RKO (cell line): ENCODE measurements around the gene PPARGC1A.

Experiments used
- DNase-seq: peaks from one replicate; pipeline ENCODE4 v3.0.0-alpha.2; 2016; ENCODE audit warnings: low spot score

The PPARGC1A gene

DNA sequence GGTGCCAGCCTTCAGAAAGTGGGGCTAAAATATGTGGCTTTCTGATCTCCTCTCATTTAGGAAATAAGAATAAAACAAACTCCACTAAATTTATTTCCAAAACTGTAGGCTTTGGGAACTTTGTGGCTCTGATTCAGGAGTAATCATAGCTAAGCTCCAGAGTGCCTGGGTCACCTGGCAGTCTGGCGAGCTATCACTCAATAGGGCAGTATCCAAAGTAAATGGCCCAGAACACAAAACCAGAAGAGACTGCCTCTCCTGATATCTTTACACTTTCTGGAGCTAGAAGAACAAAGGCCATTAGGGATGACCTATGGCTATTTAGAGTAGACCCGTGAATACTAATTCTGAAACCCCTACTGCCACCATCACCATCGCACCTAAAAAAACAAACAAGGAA, 17.0 kb upstream of the PPARGC1A start:
- no peak for DNase-seq

DNA sequence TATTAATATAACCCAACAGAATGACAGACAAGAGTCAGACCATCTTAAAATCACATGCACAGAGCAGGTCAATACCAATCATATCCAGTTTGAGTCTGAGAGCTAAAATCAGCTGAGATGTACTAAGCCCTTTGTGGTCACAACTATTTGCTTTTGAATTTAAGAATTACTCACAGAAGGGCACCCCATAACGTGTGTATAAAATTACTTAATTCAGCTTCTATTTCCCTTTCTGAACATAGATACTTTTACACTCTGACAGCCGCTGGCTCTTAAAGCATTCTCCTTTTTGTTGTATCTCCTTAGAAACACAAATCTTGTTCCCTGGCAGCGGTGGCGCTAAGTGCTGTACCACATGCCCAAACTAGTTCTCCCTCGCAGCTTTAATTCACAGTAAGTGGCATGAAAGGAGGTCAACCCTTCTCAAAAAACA, 14.8 kb upstream of the PPARGC1A start:
- DNase-seq, result no peak

DNA sequence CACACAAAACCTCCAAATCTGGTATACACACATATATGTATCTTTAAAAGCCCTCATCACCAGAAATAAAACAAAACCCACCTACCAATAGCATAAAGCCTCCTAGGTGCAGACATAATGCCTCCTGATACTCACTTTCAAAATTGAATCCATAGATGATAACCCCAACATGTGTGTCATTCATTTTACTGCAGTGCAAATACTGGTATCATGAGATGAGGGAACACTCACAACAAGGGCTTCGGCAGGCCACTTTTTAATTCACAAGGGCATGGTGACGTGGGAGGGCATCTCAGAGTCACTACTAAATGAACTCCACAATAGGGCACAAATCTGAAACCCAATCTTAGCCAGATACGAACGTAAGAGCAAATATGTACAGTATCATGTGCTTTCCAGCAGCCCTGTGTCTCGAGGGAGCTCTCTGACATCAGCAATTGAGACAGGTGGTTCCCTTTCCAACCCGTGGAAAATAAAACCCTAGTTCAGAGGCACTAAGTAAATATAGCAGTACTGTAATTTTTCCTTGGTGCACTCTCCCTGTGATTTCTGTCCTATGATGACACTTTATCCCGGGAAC, 14.1 kb upstream of the PPARGC1A start:
- DNase-seq, result no peak

DNA sequence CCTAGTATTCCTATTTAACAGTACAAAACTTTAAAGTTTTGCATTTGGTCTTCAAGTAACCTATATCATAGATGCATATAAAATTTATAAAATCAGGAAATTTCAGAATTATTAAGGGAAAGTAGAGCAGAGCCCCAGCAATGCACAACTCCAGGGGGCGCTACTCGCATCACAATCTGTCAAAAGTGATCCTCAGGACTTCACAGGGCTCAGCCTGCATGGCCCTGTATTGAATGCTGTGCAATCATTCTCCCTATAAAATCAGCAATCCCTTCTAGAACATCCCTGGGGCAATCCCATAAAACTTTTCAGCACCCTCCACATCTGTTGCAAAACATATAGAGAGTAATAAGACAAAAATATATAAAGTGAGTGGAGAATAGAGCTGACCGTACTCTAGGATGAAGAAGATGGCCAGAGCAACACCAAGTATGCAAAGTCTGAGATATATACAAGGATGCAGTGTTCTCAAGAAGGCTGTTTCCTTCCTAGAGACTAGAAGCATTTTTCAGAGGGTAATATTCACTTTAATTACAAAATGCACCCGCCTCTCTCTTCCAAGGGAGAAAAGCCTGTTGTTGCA, 12.5 kb upstream of the PPARGC1A start:
- DNase-seq, result peak; percentile 2

DNA sequence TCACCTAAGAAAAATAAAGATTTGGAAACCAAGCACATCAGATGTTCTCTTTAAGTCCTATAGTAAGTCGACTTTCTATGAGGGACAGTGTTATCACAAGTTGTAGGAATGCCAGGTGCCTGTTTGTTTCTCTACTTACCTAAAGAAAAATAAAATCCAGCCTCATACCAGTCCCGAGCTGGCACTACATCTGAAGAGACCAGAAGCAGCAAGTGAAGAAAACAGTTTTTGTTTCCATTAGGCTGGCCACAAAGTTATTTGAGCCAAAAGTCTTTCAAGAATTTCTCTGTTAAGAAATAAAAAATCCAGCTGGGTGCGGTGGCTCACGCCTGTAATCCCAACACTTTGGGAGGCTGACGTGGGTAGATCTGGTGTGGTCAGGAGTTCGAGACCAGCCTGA, 10.8 kb upstream of the PPARGC1A start:
- no peak for DNase-seq

DNA sequence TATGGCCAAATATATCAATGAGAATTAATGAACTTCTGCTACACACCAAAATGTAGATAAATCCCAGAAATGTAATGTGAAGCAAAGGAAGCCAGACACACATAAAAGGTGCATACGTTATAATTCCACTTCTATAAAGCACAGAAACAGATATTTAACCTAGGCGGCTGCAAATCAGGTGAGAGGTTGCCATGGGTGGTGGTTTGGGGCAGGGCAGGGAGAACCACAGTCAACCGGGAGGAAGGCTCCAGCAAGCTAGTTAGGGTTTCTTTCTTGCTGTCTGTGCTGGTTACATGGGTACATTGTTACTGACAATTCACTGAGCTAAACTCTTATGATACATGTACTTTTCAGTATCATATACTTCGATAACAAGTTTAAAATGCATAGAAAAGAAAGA, 9.7 kb upstream of the PPARGC1A start:
- DNase-seq, result no peak

DNA sequence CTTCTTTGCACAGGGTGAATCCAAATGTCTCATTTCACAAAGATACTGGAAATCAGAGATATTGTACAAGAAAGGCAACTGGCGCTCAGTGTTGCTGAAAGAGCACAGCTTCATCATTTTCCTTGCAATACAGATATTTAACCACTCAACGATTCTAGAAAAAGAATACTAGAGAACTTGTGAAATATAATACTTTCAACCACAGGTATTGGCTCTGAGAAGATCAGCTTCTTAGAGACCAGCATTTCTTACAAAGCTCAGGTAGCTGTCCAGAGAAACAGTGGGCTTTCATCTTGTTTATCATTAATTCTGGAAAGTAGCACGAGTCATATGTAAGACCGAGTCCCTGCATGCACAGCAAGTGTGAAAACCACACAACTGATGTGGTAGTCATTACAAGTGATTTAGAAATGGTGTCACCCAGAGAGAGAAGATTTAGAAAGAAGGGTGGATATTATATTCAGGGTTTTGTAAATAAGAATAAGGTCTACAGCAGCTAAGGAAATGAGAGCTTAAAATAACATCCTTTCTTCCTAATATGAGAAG, 7.8 kb upstream of the PPARGC1A start:
- DNase-seq, result no peak

DNA sequence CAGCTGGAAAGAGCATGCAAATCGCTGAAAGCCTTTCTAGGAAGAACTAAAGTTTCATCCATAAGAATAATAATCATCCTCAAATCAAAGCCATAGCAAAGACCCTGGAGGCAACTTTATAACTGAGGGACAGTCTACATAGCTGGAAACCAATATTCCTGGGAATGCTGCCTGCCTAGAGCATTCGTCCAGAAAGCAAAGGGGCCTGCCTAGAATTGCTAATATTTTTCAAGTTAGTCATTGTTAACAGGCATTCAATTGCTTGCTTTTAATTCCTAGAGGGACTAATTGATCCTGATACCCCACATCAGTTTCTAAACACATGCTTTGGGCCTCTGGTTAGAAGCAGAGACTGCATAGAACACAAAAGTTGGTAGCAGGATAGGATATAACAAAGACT, 4.2 kb upstream of the PPARGC1A start:
- no peak for DNase-seq

DNA sequence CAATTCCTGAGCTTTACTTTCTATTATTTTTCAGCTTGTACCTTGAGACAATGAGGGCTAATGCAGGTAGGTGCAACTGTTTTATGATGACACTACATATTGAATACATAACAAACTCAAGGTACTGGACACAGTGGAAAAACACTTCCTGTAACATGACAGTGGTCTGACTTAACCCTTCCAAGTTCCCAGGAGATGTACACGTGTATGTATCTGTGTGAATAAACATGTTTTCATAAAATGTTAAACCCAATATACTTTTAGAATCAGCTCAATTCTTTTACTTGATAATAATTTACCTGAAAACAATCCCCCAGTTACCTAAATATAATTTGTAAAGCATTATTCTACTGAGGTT, 1.2 kb upstream of the PPARGC1A start:
- no peak for DNase-seq

DNA sequence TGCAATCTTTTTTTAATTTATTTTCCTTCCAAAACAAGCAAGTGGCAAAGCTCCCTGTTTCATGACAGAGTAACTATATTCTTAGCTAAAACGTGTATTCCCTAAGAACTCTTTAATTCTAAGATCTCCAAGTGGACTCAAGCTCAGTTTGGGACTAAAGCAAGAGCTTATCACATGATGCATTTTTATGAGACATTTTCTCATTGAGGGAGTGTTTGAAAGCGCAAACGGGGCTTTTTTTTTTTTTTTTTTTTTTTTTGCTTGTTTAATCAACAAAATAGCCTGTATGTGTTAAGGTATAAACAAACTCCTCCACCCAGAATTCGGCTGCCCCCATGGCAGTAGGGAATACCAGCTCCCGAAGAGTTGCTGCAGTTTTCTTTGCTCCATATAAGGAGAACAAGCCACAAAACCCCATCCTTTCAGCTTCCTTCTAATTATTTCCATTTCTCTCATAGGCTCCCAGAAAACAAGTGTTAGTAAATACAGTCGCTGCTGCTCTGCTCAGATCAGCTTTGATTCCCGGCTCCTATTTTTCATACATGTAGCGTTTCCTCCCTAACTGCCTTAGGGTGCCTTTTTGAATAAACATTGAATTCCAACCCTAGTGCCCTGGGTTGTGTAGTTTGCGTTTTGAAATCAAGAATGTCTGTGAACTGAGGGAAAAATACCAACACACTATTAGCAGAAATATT, 669 bp upstream of the PPARGC1A start:
- no peak for DNase-seq

DNA sequence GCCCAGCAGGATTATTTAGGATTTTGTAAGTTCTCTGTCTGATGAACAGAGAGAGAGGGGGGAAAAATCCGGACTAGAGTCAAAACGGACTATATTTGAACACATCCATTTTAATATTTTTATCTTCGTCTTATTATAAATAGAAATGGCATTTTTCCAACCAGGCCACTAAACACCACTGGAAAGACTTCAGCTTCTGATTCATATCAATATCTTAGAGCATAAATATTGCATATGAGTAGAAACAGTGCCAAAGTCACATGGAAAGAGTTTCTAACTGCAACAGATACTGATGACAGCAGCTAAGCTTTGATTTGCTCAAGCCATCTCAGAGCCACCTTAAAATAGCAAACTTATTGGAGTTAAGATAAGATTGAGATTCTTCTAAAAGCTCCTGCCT, 456 bp downstream of the PPARGC1A start:
- no peak for DNase-seq

DNA sequence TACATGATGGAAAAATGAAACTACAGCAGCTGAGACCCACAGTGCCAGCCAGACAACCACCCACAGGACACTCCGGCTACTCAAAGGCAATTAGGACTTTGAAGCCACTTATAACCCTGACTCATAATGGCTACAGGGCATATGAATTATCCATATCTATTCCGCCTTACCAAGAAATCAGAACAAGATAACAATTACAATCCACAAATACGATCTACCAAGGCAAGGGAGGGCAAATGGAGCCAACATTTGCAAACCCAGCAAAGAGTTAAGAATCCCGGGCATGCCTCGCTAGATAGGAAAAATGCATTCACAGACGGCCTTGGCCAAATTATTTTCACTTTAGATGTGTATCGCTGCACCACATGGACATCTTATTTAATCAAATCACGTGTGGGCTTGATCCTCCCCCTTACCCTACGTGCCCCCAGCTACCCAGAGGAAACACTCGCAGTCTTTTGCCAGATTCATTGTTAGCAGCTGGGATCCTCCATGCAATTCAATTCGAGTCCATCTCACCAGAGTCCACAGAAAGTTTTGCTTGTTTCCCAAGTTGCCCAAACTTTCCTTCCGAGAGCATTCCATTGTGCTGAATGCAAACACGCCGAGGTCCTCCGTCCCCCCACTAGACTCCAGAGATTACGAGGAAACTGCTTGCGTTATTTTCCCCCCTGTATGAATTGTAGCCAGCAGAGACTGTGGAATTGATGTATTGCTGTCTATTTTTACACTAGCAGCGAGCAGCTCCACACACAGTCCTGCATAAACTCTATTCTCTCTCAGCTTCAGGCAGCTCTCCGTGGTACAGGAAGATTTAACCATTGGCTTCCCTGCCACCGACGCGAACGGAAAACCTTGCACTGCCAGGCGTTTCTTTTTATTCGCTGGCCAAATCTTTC, 1.2 kb downstream of the PPARGC1A start:
- DNase-seq, result no peak

DNA sequence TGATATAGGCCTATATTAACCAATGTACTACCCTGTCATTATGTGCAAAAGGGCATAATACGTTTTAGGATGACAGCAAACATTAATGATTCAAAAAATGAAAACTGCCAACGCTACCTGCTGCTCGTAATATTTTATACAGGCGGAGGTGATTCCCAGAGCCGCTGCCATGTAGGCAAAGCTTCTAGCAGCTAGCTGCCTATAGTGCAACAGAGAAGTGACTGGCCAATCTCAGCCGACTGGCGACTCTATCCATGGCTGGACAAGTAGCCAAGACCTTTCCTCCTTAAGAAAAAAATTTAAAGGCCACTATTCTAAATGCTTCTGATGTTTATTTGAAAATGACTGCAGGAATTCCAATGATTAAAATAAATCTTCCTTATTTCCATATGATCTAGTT, 1.9 kb downstream of the PPARGC1A start:
- no peak for DNase-seq

DNA sequence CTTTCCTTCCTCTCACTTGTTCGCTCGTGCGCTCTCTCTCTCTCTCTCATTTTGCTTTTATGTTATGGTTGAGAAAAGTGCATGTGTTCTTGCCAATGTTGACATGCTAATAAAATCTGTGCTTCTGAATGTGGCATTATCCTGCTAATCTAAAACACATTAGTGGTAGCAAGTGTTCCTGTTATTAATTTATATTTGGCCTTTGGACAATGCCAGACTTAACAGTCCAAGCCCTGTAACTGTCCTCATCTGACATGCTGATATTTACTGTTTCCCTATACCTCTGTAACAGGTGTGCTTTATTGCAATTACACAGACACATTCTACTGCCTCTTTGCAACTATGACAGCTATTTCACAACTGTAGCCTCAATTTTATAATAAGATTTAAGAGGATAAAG, 2.7 kb downstream of the PPARGC1A start:
- DNase-seq, result no peak

DNA sequence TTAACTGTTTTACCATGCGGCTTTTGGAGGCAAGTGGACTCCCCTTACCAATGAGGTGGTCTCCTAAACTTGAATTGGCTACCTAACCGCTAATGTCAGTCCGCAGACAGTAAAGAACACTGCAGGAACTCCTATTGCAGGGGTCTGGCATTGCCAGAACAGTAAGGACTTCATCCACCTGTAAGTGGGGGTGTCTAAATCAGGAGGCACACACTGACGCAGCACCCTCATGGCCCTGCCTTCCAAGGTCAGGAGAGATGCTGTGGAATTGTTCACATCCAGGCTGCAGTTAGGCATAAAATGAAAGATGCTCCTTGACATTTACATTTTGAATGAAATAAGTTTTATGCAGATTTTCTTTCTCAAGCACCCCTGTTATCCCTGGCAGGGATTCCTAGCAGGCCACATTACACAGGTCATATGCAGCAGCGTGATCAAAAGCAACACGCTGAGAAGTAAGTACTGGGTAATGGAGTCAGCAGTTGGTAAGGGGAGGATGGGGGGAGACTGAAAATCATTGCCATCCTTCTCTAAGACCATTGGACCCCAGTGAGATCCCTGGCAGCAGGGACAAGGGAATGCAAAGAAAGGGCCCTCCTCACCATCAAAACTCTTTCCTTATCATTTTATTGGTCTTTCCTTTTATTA, 3.8 kb downstream of the PPARGC1A start:
- DNase-seq, result no peak

DNA sequence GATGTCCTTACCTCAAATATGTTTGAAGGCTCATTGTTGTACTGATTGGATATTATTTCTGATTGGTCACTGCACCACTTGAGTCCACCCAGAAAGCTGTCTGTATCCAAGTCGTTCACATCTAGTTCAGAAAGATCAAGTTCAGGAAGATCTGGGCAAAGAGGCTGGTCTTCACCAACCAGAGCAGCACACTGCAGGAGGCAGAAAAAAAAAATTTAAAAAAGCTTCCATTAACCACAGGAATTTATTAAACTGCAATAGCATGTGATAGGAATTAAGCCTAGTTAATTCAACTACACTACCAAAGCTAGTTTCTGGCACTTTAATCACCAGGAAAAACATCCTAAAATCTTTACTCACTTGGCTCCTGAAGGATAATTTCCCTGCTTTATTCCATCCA, 5.1 kb downstream of the PPARGC1A start:
- DNase-seq, result no peak

DNA sequence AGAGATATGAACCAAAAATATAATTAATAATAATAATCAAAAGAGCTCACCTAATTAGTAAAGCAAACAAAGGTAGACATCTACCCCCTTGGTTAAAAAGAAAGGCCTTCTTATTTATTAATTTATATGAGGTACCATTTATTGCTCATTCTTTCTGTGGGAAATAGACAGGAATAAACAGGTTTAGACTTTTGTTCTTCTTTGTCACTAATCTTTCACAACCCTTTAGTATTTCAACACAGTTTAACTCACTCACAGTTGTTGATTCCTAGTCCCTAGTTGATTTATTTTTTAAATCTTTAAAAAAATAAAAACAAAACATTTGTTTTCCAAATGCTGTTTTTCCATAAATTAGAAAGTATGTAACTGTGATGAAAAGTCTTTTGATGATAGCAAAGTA, 5.6 kb downstream of the PPARGC1A start:
- DNase-seq, result no peak

DNA sequence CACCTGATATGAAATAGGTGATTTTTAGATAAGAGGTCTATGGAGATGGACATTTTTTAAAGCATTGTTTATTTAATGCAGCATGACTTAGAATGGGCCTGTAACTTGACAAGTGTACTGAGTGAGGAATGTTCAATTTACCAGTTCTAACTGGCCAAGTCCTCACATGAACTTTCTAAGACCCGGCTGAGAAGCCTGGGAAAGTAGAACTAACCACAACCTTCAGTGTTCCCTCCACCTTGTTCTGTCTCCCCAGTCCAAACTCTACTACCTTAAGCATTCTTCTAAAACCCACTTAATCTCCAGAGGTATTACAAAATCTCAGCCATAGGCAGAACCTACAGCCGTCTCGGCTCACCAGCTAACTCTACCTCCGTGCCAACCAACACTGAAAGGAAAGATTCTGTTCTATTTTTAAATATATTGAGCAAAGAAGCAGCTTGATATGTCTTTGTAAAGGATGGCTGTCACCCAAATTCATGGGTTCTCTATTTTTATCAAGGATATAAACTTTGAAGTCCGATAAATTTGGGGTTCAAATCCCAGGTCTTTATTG, 6.8 kb downstream of the PPARGC1A start:
- no peak for DNase-seq

DNA sequence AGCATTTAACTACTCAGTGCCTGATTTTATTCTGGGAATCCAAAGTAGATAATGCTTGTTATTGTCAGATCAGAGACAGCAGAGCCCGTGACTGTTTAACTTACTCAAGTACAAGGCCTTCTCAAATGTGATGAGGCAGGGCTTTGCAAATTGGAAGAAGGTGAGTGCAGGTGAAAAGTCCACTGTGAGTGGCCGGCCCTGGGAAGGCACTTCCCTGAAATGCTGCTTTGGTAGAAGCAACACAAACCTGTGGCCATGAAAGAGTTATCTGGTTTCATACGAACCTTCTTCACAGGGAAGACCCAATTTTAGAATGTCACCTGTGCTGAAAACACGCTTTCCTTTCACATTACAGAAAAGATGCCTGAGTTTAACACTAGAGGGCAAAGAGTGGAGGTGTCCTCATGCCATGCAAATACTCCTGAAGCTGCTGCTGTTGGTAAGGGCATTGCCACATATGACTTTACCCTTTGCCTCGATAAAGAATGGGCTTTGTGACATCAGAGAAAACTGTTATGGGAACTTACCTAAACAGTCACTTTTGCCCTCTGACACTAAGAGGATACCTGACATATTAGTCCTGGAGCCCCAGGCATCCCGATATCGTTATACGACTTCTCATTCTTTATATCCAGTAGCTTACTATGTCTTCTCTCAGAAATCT, 8.0 kb downstream of the PPARGC1A start:
- DNase-seq, result no peak

DNA sequence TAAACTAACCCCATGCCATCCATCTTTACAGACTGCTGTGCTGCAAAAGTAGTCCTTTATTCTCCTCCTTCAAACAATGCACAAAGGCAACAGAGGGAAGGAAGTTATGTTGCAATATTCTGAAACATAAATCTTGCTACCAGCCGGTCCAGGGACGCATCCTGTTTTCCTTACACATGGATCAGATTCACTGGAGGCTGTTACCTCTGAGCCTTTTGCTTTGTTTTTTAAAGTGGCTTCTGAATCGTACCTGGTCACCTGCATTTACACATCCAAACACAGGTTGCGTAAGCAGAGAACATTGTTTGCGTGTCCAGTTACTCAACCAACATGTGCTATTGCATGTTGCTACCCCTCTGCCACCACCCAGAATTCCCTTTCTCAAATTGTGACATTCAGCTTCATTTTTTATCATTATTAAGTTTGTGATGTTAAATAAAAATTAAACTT, 8.8 kb downstream of the PPARGC1A start:
- no peak for DNase-seq
